GM21528 (cell line): ENCODE data around the gene SIVA1.

Source experiments
- ATAC-seq: cut with Tn5 transposase; IDR thresholded peaks from one replicate; pipeline ENCODE4 v1.9.1; 2021; ENCODE audit warnings: mild to moderate bottlenecking, moderate library complexity; ENCODE audit not compliant: unreplicated experiment, low FRiP score

SIVA1 gene

GRCh38 chr14:104769324-104770071 lies 16.6 kb downstream of the SIVA1 start:
- no peak for ATAC-seq

GRCh38 chr14:104770072-104770579 lies 17.2 kb downstream of the SIVA1 start:
- ATAC-seq, result no peak

GRCh38 chr14:104770851-104771272 lies 17.9 kb downstream of the SIVA1 start:
- no peak for ATAC-seq

- no peak for ATAC-seq
Observed at GRCh38 chr14:104771374-104771773, 18.4 kb downstream of the SIVA1 start.

- no peak for ATAC-seq
Observed at GRCh38 chr14:104771918-104772706, 19.2 kb downstream of the SIVA1 start.

GRCh38 chr14:104772707-104773504 lies 20.0 kb downstream of the SIVA1 start:
- ATAC-seq, result no peak

- ATAC-seq, result no peak
Observed at GRCh38 chr14:104773505-104774452, 20.8 kb downstream of the SIVA1 start.

- ATAC-seq, result no peak
Observed at GRCh38 chr14:104774453-104775072, 21.6 kb downstream of the SIVA1 start.

GRCh38 chr14:104775073-104775489 lies 22.1 kb downstream of the SIVA1 start:
- no peak for ATAC-seq

- no peak for ATAC-seq
Observed at GRCh38 chr14:104776481-104776880, 23.5 kb downstream of the SIVA1 start.

GRCh38 chr14:104776961-104777807 lies 24.2 kb downstream of the SIVA1 start:
- no peak for ATAC-seq

GRCh38 chr14:104777808-104778249 lies 24.9 kb downstream of the SIVA1 start:
- ATAC-seq, result no peak

GRCh38 chr14:104778694-104779331 lies 25.9 kb downstream of the SIVA1 start:
- no peak for ATAC-seq

GRCh38 chr14:104779776-104780512 lies 27.0 kb downstream of the SIVA1 start:
- ATAC-seq, result no peak

GRCh38 chr14:104780513-104781030 lies 27.6 kb downstream of the SIVA1 start:
- ATAC-seq, result no peak

GRCh38 chr14:104781271-104782077 lies 28.5 kb downstream of the SIVA1 start:
- no peak for ATAC-seq
